Stimulated activated naive CD4-positive, alpha-beta T cell treated with Interleukin-2 at 50 U/mL for 16 hours (primary cell): Measurements from ENCODE around the gene TEP1.

Experiments used
- DNase-seq: peaks from one replicate; lab custom pipeline; 2025; lab: John Stamatoyannopoulos, UW

Gene TEP1

DNA sequence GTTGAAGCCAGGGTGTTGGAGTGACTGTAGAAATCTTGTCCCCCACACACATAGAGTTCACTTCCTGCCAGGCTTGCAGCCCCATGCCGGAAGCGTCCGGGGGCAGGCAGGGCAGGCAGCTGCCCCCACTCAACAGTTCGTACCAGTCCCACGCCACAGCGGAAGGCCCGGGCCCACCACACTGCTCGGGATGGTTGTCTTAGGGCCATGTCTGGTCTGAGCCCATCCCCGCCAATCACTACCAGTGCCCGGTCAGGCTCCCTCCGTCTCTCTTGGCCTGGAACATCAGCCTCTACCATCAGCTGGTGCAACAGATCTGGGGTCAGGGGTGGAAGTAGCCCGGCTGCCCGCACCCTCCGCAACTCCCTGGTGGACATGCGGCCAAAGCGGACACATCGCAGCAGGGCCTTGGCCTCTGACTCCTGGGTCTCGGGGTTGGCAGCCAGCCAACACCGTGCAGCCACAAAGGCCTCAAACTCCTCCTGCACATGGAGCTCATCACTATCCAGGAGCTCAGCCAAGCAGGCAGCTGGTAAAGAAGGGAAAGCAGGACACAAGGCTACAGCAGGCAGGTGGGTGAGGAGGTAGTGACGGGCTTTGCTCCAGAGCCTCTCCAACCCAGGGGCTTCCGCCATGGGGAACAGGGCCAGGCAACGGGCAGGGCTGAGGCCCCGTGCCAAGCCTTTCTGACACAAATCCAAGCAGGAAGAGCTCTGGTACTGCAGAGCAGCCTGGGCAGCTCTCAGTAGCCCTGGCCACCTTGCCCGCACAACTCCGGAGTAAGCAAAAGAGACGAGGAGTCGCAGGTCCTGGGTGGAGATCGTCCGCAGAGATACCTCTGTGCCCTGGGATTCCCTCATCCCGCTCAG lies 16.7 kb upstream of the TEP1 start:
- no peak for DNase-seq

DNA sequence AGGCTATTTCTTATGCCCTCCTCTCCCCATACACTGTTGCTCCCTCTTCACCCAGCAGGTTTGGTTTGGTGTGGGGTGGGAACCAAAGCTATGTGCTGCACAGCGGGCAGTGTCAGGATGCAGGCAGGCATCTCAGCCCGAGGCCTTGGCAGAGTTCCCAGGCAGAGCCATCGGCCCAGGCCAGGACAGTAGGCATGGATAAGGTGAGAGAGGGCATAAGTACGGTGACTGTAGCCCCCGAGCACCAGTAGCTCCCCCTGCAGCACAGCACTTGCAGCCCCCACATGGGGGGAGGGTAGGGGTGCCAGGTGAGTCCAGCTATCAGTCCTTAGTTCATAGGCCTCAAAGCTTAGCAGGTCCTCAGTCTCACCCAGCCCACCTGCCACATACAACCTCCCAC lies 15.5 kb upstream of the TEP1 start:
- DNase-seq, result no peak

DNA sequence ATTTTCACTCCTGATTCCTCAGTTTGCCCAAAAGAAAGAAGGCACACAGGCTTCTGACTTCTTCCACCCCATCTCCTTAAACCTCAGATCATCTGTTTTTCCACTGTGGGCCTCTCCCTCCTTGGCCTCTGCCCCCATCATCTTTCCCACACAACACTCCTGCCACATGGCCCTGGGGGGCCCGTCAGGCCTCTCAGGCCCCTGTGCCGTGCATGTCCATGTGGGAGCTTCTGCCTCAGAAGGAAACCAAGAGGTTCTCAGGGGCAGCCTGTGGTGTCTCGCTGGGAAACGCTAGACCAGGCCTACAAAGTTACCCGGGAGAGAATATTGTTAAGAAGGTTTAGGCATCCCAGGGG lies 14.7 kb upstream of the TEP1 start:
- DNase-seq, result no peak

DNA sequence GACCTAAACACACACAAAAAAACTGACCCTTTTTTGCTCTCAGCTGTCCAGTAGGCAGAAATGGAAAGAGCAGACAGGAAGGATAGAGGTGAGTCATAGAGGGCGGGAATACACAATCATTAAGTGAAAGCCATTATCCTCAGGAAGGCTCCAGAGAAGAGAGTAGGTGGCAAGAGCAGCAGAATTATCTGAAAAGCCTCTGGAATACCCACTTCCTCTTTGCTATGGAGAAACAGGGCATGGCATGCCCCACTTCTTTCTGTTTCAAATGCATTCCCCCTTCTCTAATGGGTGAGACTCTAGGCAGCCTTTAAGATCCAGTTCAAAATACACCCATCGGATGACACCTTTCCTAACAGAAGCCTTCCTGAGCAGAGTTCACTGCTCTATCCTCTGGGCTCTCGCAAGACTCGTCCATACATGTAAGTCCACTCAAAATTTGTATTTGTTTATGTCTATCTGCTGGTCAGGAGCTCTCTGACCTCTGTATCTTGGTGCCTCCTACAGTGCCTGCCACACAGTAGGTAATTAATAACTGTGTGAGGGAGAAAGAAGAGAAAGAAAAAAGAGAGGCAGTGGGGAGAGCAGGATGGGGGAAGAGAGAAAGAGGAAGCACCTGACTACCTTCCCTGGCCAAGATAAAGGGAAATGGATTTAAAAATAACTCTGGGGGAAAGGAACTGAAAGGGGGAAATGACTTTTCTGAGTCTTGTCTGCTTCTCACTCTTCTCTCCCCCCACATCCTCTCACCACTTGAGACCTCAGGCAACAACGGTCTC lies 14.1 kb upstream of the TEP1 start:
- no peak for DNase-seq

DNA sequence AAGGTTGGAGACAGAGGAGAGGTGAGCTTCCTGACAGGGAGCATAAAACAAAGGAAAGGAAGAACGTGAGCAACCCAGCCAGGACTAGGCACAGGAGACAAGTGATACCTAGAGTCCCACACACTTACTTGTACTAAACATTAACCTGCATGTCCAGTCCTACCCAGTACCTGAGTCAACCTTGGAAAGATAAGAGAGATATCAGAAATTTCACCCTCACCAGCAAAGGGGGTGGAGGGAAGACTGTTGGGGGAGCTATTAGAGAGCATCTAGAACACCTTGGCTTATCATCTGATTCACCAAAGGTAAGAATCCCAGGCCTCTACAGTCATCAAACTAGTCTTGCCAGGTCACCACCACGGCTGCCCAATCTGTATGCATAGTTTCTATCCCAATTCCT lies 11.6 kb upstream of the TEP1 start:
- no peak for DNase-seq

DNA sequence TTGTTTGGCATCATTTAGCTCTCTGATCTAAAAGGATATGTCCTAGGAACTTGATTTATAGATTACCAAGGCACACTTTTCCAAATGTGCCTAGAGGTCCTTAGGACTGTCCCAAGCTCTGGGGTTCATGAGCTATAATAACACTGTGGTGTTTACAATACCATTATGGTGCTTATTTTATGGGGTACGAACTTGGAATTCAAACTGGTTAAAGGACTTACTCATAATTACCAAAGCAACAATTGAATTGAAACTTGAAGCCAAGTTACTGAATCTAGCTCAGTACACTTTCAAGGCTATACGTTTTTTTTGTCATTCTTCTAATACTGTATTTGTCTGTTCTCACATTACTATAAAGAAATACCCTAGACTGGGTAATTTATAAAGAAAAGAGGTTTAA lies 9.6 kb upstream of the TEP1 start:
- no peak for DNase-seq

DNA sequence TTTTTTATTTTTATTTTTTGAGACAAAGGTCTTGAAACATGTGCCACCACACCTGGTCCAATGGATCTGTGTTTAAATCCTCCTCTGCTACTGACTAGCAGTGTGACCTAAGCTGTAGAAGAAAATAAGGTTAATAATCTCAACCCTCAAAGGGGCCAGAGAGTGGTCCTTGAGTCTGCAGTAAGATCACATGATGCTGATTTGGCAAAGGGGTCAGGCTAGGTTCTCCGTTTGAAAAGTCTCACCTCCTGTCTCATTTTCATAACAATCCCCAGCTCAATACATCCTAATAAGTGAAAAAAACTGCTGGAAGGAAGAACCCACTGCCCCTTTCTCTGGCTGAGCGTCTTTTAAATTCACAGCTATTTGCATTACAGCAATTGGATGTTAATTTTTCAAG lies 8.0 kb upstream of the TEP1 start:
- DNase-seq, result no peak

DNA sequence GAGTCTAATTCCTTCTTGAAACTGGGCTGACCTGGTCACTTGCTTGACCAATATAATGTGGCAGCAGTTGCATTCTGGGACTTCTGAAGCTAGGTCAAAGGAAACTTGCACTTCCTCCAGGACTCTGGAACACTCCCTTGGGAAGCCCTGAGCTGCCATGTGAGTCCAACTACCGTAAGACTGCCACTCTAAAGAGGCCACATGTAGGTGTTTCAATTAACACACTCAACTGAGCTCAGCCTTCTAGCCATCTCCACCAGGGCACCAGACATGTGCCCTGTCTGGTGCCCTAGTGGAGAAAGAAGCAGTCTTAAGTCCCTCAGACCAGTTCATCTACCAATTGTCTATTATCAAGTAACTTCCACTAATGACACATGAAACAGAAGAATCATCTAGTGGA lies 6.1 kb upstream of the TEP1 start:
- no peak for DNase-seq

DNA sequence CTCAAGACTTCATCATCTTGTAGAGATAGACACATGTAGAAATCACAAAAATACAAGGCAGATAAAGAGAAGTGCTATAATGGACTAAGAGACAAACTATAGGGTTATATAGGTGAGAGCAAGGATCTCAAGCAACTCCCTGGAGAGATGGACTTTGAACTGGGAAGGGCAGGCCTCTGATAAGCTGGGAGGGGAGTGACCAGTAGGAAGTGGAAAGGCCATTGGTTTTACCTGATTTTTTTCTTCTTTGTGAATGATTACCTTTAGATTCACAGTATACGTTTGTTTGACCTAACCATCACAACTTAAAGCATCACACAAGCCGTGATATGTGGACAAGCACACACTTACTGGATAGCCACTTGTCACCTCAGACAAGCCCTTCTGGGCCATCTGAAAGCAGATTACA lies 5.2 kb upstream of the TEP1 start:
- DNase-seq, result no peak

DNA sequence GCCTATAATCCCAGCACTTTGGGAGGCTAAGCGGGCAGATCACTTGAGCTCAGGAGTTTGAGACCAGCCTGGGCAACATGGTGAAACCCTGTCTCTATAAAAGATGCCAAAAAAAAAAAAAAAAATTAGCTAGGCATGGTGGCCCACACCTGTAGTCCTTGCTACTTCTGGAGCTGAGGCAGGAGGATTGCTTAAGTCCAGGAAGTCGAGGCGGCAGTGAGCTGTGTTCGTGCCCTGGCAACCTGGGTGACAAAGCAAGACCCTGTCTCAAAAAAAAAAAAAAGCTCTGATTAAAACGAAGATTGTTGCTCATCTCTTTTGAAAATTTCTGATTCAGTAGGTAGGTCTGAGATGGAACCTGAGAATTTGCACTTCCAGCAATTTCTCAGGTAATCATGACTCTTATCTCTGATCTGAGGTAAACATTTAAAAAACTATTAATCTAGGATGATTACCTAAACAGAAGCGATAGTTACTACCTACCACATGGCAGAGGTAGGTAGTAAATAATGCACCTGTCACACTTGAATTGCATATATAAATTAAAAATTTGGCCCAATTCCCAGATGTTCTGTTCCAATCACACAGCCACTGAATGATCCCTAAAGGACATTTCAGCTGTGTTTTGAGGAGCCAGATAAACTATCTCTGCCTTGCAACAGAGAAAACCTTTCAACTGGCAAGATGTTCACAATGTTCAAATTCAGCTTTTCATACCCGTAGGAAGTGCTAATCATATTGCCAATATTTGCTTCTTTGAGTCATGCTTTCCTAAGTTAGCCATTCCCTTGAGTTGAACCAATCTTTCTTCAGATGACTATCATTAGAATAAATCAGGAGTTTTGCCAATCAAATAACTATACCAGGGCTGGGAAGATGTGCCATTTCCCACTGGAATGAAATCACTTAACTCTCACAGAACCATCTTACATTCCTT lies 4.2 kb upstream of the TEP1 start:
- no peak for DNase-seq

DNA sequence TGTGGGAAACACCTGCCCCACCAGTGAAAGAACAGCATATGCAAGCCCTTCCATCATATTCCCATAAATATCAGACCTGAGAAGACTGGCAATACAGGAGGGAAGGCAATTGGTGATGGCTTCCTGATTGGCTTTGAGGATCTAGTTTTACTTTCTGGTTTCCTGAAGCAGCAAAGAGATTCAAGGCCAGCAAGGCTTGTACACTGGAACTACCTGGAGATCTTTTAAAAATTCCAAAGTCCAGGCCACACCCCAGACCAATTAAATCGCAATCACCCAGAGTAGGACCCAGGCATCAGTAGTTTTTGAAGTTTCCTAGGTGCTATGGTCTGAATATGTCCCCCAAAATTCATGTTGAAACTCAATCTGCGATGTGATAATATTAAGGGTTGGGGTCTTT lies 2.9 kb upstream of the TEP1 start:
- DNase-seq, result no peak

DNA sequence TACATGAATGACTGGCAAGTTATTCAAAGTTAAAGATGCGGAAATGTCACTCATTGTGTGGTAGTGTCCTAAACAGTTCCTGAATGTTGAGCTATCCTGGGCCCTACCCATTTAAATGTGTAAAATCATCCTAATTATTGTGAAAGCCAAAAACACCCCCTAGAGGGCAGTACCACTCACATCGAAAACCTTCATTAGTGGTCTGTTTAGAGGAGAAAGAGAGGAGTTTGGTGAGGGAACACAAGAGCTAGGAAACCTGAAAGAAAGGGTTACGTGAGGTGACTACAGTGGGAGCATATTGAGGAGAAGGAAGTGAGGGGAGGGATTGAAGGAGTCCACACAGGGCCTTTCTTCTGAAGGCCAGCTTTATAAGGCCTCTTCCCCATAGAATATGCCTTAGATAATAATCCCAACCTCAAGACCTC lies 2.5 kb upstream of the TEP1 start:
- no peak for DNase-seq

DNA sequence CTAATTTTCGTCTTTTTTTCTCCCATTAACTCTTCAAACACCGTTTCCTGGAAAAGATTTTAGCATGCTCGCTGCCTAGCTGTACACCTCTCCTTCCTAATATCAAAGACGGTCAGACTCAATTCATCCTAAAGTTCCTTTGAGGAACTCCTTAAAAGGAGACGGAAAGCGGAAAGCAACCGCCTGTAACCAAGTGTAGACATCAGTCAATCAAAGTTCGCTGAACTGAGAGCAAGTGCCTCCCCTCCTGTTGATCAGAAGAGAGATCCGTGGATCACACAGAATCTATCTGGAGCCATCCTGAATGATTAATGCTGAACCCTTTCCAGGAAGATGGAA lies 412 bp upstream of the TEP1 start:
- no peak for DNase-seq

DNA sequence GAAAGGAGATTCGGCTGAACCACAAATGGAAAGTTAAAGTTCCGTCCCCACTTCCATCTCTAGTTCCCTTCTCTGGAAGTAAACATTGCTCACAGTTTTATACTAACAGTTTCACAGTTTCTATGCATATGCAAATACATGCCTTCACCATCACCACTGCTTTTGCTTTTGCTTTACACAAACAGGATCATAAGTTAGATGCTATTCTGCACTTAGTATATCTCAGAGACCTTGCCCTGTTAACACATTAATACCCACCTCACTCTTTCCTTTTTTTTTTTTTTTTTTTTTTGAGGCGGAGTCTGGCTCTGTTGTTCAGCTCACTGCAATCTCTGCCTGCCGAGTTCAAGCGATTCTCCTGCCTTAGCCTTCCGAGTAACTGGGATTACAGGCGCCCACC lies 890 bp downstream of the TEP1 start:
- no peak for DNase-seq

DNA sequence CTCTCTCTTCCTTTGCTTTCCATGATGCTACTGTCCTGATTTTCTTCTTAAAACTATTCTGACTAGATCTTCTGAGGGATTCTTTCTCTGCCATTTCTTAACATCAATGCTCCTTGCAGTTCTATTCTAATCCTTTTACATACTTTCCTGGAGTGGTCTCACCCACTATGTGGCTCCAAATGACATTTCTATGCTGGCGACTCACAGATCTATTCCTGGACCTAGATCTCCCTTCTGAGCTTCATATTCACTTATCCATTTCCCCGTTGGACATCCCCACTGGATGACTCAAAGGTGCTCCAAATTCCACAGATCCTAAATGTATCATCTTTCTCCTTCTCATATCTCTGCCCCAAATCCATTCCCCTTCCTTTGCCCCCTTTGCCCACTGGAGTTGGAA lies 4.1 kb downstream of the TEP1 start:
- DNase-seq, result no peak

DNA sequence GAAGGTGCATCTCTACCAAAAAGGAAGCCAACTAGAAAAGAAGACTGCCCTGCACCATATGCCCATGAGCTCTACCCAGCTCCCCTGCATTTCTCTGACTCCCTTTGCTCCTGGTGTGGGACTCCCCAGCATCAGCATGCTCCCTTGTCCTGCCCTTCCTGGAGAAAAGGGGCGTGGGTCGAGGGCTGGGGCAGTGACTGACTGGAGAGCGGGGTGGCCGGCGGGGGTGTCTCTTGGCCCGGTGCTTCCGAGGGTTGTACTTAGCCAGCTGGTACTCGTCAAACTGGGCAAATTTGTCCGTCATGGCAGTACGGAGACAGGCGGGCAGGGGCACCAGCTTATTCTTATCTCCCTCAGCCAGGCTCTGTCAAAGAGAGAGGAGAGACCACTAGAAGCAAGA lies 9.8 kb downstream of the TEP1 start:
- no peak for DNase-seq

DNA sequence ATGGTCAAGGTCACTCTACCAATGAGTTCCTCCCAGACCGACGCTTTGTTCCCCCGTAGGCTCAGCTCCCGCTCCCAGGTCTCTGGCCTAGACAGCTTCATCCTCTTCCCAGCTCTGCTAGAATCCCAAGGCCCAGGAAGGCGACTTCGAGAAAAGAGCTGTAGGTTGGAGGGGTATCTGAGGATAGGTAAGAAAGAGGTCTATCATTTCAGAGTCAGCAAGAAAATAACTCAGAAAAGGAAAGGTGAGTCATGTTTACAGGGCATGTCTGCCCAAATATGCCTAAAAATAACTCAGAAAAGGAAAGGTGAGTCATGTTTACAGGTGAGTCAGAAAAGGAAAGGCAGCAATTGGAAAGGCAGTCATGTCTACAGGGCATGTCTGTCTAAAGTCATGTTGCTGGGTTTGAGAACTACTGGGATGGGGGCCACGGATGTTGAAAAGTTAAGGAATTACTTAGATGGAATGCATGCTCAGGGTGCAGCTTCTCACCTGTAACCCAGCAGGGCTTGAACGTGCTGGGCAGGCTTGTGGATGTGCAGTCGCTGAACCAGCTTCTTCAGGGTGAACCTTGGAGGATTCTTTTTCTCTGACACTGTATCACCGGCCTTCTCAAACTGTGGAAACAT lies 12.2 kb downstream of the TEP1 start:
- no peak for DNase-seq

DNA sequence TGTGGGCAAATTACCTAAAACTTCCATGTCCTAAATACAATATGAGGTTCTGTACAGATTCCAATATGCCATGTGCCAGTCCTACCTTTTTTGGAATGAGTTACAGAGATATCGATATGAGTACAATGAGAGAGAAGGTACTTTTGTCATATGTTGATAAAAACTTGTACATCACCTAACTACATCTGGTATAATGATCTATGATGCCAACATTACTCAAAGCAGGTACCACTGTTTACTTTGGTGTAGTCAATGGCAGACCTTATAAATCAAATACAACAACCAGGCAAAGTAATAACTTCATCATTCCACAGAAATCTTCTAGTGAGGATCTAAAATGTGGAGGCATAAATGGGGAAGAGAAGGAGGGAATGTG lies 12.7 kb downstream of the TEP1 start:
- no peak for DNase-seq

DNA sequence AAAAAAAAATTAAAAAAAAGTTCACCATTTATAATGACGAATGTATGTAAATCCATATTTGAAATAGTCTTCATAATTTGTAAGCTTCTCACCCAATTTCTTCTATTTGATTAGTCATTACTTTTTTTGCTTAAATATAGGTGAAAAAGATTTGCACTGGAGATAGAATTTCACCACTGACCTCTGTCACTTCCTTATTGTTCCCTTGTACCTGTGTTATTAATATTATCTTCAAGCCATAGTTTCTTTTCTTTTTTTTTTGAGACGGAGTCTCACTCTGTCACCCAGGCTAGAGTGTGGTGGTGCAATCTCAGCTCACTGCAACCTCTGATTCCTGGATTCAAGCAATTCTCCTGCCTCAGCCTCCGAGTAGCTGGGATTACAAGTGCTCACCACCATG lies 15.8 kb downstream of the TEP1 start:
- DNase-seq, result no peak

DNA sequence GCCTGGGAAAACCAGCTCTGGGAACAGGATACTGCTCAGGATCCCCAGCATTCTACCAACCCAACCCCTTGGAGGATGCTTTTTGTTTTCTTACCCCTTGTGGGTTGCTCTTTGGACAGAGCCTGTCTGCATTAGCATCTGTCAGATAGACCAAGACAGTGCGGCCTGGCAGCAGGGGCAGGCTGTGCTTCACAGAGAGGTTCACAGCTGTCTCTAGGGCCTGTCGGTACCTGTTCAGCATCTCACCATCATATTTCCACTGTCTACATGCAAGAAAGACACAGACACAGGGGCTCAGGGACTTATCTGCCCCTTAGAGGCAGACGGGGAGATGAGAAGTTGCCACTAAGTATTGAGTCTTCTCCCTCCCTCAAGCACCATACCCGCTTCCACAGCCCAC lies 21.8 kb downstream of the TEP1 start:
- DNase-seq, result no peak

DNA sequence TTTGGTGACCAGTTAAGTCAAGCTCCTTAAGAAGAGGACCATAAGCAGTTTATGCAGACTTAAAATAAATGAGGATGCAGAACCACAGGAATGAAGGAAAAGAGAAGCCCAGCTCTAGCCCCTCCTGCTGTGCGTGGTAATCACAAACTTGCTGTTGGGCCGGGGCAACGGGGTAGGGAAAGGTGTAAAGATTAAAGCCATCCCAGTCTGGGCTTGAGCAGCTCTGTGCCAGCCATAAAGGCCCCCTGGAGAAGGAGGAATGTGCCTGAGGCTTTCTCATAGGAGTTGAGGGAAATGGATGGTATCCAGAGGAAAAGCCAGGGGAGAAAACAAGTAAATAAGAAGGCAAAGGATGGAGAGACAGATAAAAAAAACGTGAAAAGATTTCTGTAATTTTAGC lies 25.1 kb downstream of the TEP1 start:
- no peak for DNase-seq

DNA sequence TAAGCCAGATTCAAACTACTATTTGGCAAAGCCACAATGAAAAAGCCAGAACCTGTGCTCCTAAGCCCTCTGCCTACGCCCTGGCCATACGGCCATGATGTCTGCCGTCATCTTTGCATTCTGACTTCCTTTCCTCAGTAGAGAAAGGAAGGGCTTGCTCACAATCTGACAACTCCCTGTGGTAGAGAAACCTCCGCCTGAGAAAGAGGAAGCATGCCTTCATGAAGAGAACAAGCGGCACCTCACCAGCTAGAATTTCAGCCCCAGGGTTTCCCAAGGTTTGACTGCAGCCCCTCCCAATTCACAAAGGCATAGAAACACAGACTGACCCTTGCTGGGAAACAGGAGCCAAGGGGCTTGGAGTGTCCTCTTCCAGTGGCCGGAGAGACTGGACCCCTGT lies 25.7 kb downstream of the TEP1 start:
- DNase-seq, result no peak
